Panc1 (cell line): ENCODE results near the gene SLC25A36. TPM values are rescaled to one million over a fixed set of nuclear protein-coding genes. Genes with fewer than 3 reads are reported as not detected.

Experiments
- ATAC-seq: fragments of 200-7000 bp; cut with Tn5 transposase; 2 replicates; pipeline ENCODE4 v1.9.1; 2020; ENCODE audit warnings: mild to moderate bottlenecking, moderate library complexity
- BruUV-seq: library from RNA; stranded (reverse); fragments of 400-500 nt; replicated peaks from 2 replicates; lab custom pipeline; 2021; lab: Mats Ljungman, UMichigan
- CTCF ChIA-PET: fragments of 300-600 bp; sonication (Branson Sonifier 250); formaldehyde crosslinking; loops from one replicate; lab custom pipeline; 2022; ENCODE audit warnings: antibody characterized with exemption; lab: Charles Lee
- POLR2A ChIA-PET: fragments of 300-600 bp; sonication (Branson Sonifier 250); formaldehyde crosslinking; loops from one replicate; lab custom pipeline; 2022; ENCODE audit warnings: antibody characterized with exemption; lab: Charles Lee
- DNase-seq: peaks from one replicate; pipeline ENCODE4 v3.0.0-alpha.2; 2010; ENCODE audit warnings: low read depth, low spot score
- H3K27ac ChIP-seq: 2 replicates; pipeline ENCODE4 v1.5.1; 2011; ENCODE audit warnings: mild to moderate bottlenecking, low read length, inconsistent platforms
- H3K27me3 ChIP-seq: fragments of 200-500 bp; sonication (Bioruptor generic); 2 replicates; pipeline ENCODE4 v1.6.0; 2014; ENCODE audit warnings: low read length, inconsistent platforms; ENCODE audit not compliant: control insufficient read depth, insufficient read depth
- H3K36me3 ChIP-seq: fragments of 200-500 bp; sonication (Bioruptor generic); 2 replicates; pipeline ENCODE4 v1.5.1; 2014; ENCODE audit warnings: inconsistent platforms, mild to moderate bottlenecking, low read length, moderate library complexity; ENCODE audit not compliant: control insufficient read depth, insufficient read depth
- H3K4me1 ChIP-seq: 2 replicates; pipeline ENCODE4 v1.5.1; 2011; ENCODE audit warnings: inconsistent platforms, mild to moderate bottlenecking, low read length, moderate library complexity; ENCODE audit not compliant: control insufficient read depth, insufficient read depth
- H3K4me3 ChIP-seq, 2 experiments: 2 replicates each; pipeline ENCODE4 v1.5.1; 2011 to 2012; ENCODE audit warnings: low read depth in 2 of 2, low read length in 2 of 2, mild to moderate bottlenecking in 2 of 2, inconsistent platforms in 1 of 2, moderate library complexity in 1 of 2
- H3K9me3 ChIP-seq: fragments of 200-500 bp; sonication (Bioruptor generic); 2 replicates; pipeline ENCODE4 v1.5.1; 2014; ENCODE audit warnings: low read depth, mild to moderate bottlenecking, inconsistent platforms, low read length, moderate library complexity; ENCODE audit not compliant: control insufficient read depth, insufficient read depth
- POLR2AphosphoS5 ChIP-seq: IDR thresholded peaks from 2 replicates; pipeline ENCODE4 v1.6.1; 2012; ENCODE audit warnings: mild to moderate bottlenecking, low read depth, low read length, moderate library complexity
- SIN3A ChIP-seq: IDR thresholded peaks from 2 replicates; pipeline ENCODE4 v1.6.1; 2012; ENCODE audit warnings: low read depth, mild to moderate bottlenecking, low read length, moderate library complexity, borderline replicate concordance; ENCODE audit not compliant: insufficient read depth
- TCF7L2 ChIP-seq: IDR thresholded peaks from 2 replicates; pipeline ENCODE4 v1.6.1; 2011; ENCODE audit warnings: mild to moderate bottlenecking, low read depth, low read length, inconsistent platforms
- in situ Hi-C: cut with HindIII; loops from 2 replicates; pipeline ENCODE4 v1.10.0; 2016; ENCODE audit warnings: low sequenced_read_pairs, low pct_unique_long_range_greater_than_20kb
- intact Hi-C: fragments of 100-400 bp; cut with micrococcal nuclease; formaldehyde crosslinking; loops from one replicate; pipeline ENCODE4 v1.10.0; 2022; ENCODE audit not compliant: unreplicated experiment
- total RNA-seq: library from RNA; stranded (reverse); gene quantifications from one replicate; pipeline ENCODE4 v1.2.1, GENCODE V29; 2021; ENCODE audit not compliant: unreplicated experiment
- TF ChIP-seq, protein P1 (sequence below): fragments of 450-650 bp; IDR thresholded peaks from 2 replicates; pipeline ENCODE4 v1.5.1; 2017; ENCODE audit warnings: mild to moderate bottlenecking
- TF ChIP-seq, protein P2 (sequence below), 2 experiments: IDR thresholded peaks; 2 replicates each; pipeline ENCODE4 v1.6.1; 2011 to 2012; ENCODE audit warnings: low read depth in 2 of 2, control low read depth in 1 of 2, low read length in 1 of 2, mild to moderate bottlenecking in 1 of 2, moderate library complexity in 1 of 2; ENCODE audit not compliant: insufficient read depth in 1 of 2

Gene SLC25A36
- total RNA-seq, 1 experiment from 2014 or later = 69.5 TPM

DNA sequence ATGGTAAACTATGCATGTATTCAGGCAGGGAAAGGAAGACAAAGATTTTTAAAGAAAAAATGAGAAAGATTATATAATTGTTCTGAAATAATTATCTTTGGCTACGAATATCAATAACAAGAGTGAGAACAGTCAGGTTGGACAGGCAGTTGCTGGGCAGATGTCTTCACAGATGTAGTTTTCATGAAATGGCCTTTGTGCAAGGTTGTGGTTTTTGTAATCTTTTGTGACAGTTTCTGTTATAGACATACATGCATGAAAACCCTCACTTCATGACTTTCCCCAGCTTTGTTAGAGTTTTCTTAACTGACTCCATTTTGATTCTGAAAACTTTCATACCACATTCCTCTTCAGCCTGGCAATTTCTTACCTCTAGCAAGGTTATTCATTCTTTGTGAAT is 34.9 kb upstream of the SLC25A36 start:
- CTCF ChIA-PET = no interaction called here
- in situ Hi-C loops = no loop called here
- no peak for TF ChIP-seq SIN3A
- TF ChIP-seq, protein P1, sequence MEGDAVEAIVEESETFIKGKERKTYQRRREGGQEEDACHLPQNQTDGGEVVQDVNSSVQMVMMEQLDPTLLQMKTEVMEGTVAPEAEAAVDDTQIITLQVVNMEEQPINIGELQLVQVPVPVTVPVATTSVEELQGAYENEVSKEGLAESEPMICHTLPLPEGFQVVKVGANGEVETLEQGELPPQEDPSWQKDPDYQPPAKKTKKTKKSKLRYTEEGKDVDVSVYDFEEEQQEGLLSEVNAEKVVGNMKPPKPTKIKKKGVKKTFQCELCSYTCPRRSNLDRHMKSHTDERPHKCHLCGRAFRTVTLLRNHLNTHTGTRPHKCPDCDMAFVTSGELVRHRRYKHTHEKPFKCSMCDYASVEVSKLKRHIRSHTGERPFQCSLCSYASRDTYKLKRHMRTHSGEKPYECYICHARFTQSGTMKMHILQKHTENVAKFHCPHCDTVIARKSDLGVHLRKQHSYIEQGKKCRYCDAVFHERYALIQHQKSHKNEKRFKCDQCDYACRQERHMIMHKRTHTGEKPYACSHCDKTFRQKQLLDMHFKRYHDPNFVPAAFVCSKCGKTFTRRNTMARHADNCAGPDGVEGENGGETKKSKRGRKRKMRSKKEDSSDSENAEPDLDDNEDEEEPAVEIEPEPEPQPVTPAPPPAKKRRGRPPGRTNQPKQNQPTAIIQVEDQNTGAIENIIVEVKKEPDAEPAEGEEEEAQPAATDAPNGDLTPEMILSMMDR = no peak
- no peak for TF ChIP-seq POLR2AphosphoS5
- no peak for TF ChIP-seq TCF7L2
- TF ChIP-seq, protein P2, sequence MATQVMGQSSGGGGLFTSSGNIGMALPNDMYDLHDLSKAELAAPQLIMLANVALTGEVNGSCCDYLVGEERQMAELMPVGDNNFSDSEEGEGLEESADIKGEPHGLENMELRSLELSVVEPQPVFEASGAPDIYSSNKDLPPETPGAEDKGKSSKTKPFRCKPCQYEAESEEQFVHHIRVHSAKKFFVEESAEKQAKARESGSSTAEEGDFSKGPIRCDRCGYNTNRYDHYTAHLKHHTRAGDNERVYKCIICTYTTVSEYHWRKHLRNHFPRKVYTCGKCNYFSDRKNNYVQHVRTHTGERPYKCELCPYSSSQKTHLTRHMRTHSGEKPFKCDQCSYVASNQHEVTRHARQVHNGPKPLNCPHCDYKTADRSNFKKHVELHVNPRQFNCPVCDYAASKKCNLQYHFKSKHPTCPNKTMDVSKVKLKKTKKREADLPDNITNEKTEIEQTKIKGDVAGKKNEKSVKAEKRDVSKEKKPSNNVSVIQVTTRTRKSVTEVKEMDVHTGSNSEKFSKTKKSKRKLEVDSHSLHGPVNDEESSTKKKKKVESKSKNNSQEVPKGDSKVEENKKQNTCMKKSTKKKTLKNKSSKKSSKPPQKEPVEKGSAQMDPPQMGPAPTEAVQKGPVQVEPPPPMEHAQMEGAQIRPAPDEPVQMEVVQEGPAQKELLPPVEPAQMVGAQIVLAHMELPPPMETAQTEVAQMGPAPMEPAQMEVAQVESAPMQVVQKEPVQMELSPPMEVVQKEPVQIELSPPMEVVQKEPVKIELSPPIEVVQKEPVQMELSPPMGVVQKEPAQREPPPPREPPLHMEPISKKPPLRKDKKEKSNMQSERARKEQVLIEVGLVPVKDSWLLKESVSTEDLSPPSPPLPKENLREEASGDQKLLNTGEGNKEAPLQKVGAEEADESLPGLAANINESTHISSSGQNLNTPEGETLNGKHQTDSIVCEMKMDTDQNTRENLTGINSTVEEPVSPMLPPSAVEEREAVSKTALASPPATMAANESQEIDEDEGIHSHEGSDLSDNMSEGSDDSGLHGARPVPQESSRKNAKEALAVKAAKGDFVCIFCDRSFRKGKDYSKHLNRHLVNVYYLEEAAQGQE (IDR thresholded peaks at IDR 0.05; ENCODE audit: insufficient read depth in 1 of 2, low read depth in 2 of 2, low read length in 1 of 2) = no peak
- POLR2A ChIA-PET = no interaction called here
- intact Hi-C loops = loop anchor here (10.0 kb wide), 1 partner anchor 198 kb away; no protein-coding TSS in a partner anchor
- Histone ChIP-seq H3K4me1 (no peaks in the 10 kb centered on the region), H3K4me3 (no peak overlapping the region), H3K9me3 (no peaks in the 10 kb centered on the region), H3K36me3 (no peaks in the 10 kb centered on the region), H3K27ac (no peak overlapping the region), H3K27me3 (peaks cover 6% of the 10 kb centered on the region; the same call in 1 of the 2 replicates)
- no peak for ATAC-seq
- no TSS peak for BruUV-seq
- DNase-seq = no peak

DNA sequence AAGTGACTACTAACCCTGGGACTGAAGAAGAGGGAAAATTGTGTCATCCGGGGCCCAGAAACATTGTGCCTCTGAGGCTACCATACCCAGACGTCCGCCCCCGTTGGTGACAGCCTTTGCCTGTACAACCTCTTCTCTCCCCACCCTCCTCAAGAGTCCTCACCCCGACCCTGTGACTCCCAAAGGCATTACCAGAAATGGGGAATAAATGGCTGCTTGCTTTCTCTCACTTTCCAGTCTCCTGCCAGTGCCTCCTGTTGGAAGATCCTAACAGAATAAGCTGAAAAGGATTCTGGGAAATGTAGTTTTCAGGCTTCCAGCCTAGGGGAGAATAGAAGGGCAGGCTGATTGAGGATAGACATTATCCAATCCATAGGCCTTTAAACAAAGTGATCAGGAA is 30.8 kb upstream of the SLC25A36 start:
- in situ Hi-C loops (no loop called here), intact Hi-C loops (no loop called here)
- no peaks in the 10 kb centered on the region for H3K9me3 ChIP-seq
- no peak for TF ChIP-seq TCF7L2
- TF ChIP-seq, protein P1 = no peak; the same call in 1 of the 2 replicates
- no peak for TF ChIP-seq SIN3A
- TF ChIP-seq POLR2AphosphoS5 = no peak
- TF ChIP-seq, protein P2 (IDR thresholded peaks at IDR 0.05; ENCODE audit: insufficient read depth in 1 of 2, low read depth in 2 of 2, low read length in 1 of 2) = no peak
- no peak overlapping the region for H3K27ac ChIP-seq
- DNase-seq = no peak
- H3K36me3 ChIP-seq = no peaks in the 10 kb centered on the region
- ChIA-PET POLR2A (no interaction called here), CTCF (no interaction called here)
- no peak for ATAC-seq
- H3K27me3 ChIP-seq = peaks cover 11% of the 10 kb centered on the region; the same call in 1 of the 2 replicates
- peak overlapping the region in 1 of 2 experiments; percentile 34; a peak in 2 of 4 replicates for H3K4me3 ChIP-seq
- H3K4me1 ChIP-seq = no peaks in the 10 kb centered on the region
- BruUV-seq = no TSS peak
